Measurements from ENCODE around the gene TMEM63B.
"Not testable (repeated sequence)": the region's sequence is repeated elsewhere in the genome, so short reads cannot be mapped to it uniquely, and the experiment has no call there.

The TMEM63B gene

GRCh38 chr6:44144536-44144935 is 17.2 kb downstream of the TMEM63B start:
- not testable (repeated sequence) for DNase-seq (ENCODE audit: low read depth in 2 of 2)

- no peak for DNase-seq (ENCODE audit: low read depth in 2 of 2)
These were observed 18.5 kb downstream of the TMEM63B start for GRCh38 chr6:44145839-44146238.

- DNase-seq (ENCODE audit: low read depth in 2 of 2) = no peak
These were observed 19.3 kb downstream of the TMEM63B start for GRCh38 chr6:44146685-44147084.

GRCh38 chr6:44147256-44147655 is 19.9 kb downstream of the TMEM63B start:
- DNase-seq (ENCODE audit: low read depth in 2 of 2) = no peak

GRCh38 chr6:44148306-44148705 is 21.0 kb downstream of the TMEM63B start:
- DNase-seq (ENCODE audit: low read depth in 2 of 2) = no peak

DNA sequence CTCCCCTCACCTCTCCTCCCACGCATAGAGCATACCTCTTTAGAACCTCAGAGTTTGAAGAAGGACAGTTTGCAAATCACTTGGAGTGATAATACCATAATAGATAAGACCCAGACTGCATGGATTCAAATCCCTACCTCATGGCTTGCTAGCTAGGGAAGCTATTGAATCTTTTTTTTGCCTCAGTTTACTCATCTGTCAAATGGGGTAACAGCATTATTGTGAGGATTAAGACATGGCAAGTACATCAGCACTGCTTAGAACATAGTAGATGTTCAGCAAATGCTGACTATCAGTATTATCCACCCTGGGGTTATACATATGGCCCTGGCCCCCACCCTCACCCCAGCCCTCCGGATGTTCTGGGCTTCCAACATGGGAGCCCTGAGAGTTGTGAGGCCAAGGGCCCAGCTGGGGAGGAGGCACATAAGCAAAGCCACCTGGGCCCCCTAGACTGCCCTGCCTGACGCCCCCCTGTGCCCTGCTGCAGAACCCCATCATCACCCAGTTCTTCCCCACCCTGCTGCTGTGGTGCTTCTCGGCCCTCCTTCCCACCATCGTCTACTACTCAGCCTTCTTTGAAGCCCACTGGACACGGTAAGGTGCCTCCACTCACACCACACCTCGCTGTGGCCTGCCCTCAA is 22.1 kb downstream of the TMEM63B start:
- DNase-seq (ENCODE audit: low read depth in 2 of 2) = no peak

GRCh38 chr6:44150317-44150917 is 23.1 kb downstream of the TMEM63B start:
- no peak for DNase-seq (ENCODE audit: low read depth in 2 of 2)

DNA sequence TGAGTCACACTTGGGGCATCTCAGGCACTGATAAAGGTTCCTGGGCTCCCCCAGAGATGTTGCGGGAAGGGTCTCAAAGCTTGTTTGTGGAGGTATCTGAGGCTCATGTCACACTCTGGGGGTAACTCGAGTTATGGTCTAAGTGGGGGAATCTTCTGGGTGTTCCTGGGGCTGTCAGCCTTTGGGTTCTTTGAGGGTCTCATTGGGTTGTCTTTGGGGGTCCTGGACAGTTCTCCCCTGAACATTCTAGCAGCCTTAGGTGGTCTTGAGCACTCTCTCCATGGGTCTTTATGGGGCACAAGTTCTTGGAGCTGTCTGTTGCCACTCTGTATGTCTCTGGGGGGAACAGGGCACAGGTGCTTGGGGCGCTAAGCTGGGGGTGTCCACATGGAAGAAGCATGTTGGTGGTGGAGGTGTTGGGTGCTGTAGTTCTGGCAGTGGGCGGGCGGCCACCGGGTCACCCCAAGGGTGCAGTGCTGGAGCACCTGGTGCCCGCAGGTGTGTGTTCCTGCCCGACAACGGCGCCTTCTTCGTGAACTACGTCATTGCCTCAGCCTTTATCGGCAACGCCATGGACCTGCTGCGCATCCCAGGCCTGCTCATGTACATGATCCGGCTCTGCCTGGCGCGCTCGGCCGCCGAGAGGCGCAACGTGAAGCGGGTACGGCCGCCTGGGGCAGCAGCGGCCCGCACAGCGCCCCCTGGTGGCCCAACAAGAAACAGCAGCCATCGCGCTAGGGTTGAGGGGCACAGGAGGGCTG is 24.2 kb downstream of the TMEM63B start:
- peak; percentile 64 for DNase-seq (ENCODE audit: low read depth in 2 of 2)

DNA sequence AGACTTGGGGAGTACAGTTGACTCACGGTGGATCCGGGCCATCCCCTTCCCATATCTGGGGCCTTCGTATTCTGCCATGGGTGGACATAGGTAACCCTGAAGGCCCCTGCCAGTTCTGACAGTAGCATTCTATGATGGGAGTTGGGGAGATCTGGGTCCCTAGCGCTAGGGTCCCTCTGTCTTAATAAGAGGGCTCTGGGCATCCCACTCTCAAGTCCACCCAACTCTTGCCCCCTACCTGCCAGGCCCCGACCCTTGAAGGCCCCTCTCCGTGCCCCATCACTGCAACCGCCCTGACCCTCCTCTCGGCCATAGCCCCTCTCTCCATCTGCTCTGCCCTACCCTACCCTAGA is 24.7 kb downstream of the TMEM63B start:
- DNase-seq (ENCODE audit: low read depth in 2 of 2) = no peak

DNA sequence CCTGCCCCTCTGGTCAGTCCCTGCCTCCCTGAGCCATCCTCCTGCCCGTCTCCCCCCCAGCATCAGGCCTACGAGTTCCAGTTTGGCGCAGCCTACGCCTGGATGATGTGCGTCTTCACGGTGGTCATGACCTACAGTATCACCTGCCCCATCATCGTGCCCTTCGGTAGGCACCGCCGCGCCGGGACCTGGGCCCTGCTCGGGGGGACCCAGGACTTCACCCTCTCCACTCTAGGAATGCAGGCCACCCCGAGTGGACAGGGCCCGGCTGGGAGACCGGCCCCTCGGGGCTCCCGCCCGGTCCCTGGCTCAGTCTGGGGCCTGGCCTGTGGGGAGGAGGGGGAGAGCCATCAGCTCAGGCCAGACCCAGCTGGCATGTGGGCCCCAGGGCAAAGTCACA is 25.2 kb downstream of the TMEM63B start:
- DNase-seq (ENCODE audit: low read depth in 2 of 2) = no peak

DNA sequence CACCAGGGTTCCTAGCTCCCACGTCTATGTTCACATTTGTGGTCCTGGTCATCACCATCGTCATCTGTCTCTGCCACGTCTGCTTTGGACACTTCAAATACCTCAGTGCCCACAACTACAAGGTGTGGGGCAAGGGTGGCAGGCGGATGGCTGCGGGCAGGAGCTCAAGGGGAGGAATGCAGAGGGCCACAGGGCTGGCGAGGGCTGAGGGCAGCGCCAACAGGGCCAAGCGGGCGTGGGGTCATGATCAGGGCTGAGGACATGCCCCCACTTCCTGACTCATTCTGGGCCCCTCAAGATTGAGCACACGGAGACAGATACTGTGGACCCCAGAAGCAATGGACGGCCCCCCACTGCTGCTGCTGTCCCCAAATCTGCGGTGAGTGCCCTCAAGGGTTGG is 26.7 kb downstream of the TMEM63B start:
- no peak for DNase-seq (ENCODE audit: low read depth in 2 of 2)

DNA sequence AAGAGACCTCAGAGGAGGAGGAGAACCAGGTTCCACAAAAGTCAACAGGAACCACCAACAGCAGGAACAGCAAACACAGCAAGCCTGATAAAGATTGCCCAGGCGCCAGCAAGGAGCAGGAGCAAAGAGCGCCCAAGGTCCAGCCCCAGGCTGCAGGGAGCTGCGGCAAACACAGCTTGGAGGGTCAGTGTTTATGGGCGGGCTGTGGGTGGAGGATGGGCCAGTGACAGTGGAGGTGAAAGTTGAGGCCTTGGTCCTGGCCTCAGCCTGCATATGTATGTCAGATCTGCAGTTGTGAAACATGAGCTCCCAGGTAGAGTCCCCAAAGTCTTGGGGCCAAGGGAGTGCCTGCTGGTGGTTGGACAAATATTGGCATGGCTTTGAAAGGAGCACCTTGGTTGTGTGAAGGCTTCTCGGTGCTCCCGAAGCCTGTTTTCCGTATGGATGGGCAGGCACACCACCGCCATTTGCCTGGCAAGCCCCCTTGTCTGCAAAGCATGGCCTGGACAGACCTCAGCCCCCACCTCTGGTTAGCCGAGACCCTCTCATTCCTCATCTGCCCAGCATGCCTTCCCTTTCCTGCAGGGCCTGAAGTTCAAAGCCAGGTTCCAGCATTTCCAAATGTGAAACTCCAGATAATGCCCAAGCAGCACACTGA is 29.3 kb downstream of the TMEM63B start:
- no peak for DNase-seq (ENCODE audit: low read depth in 2 of 2)

- no peak for DNase-seq (ENCODE audit: low read depth in 2 of 2)
These were observed 29.8 kb downstream of the TMEM63B start for GRCh38 chr6:44157152-44157521.

DNA sequence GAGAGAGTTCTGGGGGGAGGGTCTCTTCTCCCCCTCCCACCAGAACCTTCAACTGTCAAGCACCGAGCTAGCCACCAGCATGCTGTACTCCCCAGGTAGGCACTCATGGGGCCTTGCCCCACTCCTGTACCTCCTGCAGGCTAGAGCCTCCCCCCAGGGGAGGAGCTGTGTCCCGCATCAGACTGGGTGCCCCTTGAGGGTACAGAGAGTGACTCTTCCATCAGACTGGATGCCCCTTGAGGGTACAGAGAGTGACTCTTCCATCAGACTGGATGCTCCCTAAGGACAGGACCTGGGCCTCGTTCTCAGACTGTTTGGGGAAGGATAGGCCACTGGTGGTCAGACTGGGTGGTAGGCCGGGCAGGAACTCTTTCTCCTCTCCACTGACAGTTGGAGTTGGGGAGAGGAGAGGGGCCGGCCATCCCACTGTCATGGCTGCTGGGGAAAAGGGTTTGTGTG is 31.4 kb downstream of the TMEM63B start, which contains the start of gene CAPN11:
TSS of gene CAPN11 (plus strand) at position 51 of the 459 bp plus-strand sequence. CDS start at position 80, 29 bp downstream.
- DNase-seq (ENCODE audit: low read depth in 2 of 2) = no peak

DNA sequence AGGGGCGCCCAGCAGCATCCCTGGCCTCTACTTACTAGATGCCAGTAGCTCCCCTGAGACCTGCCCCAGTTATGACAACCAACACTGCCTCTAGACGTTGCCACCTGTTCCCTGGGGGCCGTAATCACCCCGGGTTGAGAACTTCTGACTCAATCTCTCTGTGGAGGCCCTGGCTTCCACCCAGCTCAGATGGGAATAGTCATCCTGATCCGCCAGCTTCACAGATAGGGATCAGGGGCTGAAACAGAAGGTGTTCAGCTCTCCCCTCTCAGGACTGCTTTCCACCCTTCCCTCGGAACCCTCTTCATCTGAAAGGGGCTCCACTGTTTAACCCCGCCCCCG is 34.6 kb downstream of the TMEM63B start:
- DNase-seq (ENCODE audit: low read depth in 2 of 2) = no peak

- DNase-seq (ENCODE audit: low read depth in 2 of 2) = no peak
These were observed 35.7 kb downstream of the TMEM63B start for GRCh38 chr6:44162876-44163625.

DNA sequence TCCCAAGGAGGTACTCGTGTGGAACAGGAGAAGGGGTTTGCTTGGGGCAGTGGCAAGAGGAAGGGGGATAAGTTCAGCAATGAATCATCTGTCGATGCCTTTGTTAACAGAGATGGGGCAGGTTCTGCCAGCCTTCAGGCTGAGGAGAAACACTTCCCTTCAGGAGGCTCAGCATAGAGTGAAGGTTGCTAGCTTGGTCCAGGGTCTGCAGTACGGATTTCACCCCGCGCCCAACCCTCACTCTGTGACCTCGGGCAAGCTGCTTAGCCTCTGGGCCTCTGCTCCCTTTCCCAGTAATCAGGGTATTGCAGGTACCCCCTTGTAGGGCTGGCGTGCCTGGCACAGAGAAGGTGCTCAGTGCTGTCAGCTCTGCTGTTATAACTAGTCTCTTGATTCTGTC is 38.8 kb downstream of the TMEM63B start:
- no peak for DNase-seq (ENCODE audit: low read depth in 2 of 2)

DNA sequence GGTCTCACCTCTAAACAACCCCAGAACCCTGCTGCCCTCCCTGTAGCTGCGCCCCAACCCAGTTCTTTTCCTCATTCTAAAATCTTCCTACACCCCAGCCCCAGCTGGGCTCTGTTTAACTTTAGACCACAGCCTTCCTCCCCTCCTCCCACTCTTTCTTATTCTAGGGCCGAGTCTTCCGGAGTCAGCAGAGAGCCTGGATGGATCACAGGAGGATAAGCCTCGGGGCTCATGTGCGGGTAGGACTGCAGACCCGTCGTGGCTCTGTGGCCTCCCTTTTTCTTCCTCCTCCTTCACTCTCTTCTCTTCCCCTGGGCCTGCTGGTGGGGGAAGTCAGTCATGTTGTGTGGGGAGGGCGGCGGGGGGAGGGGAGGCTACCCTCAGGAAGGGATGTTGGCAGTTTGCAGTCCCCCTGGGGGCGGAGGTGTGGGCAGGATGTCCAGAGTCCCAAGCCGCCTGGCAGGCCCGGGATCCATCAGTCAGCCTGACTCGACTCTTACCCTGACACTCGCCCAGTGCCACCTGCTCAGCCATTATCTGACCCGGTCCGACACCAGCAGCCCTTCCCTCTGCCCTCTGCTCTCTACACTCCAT is 39.3 kb downstream of the TMEM63B start:
- DNase-seq (ENCODE audit: low read depth in 2 of 2) = no peak

DNA sequence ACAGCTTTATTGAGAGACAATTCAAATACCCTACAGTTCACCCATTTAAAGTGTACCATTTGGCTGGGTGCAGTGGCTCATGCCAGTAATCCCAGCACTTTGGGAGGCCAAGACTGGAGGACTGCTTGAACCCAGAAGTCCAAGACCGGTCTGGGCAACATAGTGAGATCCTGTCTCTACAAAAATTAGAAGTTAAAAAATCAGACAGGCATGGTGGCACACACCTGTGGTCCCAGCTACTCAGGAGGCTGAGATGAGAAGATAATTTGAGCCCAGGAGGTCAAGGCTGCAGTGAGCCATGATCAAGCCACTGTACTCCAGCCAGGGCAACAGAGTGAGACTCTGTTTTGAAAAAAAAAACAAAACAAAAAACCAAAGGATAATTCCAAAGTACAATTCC is 40.2 kb downstream of the TMEM63B start:
- DNase-seq (ENCODE audit: low read depth in 2 of 2) = no peak

DNA sequence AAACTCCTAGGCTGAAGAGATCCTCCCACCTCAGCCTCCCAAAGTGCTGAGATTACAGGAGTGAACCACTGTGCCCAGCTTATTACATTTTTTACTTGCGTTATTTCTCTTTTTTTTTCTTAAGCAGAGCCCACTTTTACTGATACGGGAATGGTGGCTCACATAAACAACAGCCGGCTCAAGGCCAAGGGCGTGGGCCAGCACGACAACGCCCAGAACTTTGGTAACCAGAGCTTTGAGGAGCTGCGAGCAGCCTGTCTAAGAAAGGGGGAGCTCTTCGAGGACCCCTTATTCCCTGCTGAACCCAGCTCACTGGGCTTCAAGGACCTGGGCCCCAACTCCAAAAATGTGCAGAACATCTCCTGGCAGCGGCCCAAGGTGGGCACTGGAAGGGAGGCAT is 41.8 kb downstream of the TMEM63B start:
- no peak for DNase-seq (ENCODE audit: low read depth in 2 of 2)

DNA sequence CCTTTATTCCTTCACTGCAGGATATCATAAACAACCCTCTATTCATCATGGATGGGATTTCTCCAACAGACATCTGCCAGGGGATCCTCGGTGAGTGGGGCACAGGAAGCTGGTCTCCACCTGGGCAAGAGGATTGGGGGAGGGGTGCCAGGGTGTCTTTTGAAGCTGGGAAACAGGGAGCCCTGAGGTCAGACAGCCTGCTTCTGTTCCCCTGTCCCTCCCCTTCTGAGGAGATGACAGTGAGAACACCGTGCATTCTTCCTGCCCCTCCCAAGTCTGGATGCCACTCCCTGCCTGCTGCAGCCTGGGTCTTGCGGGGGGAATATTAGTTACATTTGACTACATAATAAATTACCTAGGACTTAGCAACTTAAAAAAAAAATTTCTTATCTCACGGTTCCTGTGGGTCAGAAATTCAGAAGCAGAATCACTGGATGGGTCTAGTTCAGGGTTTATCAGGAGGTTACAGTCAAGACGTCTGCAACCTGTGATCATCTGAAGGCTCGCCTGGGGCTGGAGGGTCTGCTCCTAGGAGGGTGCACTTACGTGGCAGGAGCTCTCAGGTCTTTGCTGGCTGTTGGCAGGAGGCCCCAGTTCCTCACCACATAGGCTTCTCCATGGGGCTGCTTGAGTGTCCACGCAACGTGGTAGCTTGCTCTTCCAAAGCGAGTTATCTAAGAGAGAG is 42.7 kb downstream of the TMEM63B start:
- no peak for DNase-seq (ENCODE audit: low read depth in 2 of 2)
